ENCODE results near the gene OR6C70. TPM values are rescaled to one million over a fixed set of nuclear protein-coding genes. Genes with fewer than 3 reads are reported as not detected.

OR6C70 gene
- total RNA-seq, 4 donors from 2014 or later = not detected

DNA sequence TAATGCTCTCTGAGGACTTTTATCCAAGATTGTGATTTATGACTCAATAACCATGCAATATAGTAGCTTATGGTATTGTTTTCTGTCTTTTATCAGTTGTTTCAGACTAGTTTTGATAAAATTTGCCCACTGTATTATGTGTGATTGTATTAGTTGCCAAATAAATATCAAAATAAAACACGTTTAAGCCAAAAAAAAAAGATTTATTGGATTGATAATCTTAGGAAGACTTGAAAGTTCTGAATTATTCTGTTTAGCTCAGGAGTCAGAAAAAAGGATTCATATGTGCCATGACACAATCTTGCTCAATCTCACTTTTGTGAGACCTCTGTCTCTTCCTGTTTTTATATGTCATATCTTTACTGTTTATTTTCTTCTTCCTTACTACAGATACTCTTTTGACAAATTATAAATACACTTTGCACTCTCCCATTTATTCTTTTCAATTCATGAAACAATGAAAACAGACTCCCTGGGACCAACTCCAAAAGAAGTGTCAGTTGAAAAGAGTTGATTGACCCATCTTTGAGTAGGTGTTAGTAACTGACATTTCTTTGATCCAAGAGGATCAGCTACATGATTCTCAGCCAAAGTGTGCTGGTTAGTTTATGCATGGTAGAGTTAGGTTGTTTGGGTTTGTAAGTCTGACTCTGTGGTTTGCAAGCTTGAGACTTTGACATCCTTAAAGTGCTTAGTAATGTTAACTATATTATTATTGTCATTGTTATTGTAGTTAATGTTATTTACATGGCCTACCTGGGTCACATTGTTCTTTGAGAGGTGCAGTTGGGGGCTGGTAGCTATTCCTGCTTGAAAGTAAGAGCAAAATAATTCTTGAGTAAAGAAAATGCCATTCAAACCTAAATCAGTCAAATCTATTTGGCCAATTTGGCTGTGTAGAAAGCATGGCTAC lies 41.4 kb downstream of the OR6C70 start:
- 7 to 32% methylated on average over 1 of the region's 1 CpG for WGBS, 2 donors (ENCODE audit: low coverage in 1 of 2)
- TF ChIP-seq, protein P1, sequence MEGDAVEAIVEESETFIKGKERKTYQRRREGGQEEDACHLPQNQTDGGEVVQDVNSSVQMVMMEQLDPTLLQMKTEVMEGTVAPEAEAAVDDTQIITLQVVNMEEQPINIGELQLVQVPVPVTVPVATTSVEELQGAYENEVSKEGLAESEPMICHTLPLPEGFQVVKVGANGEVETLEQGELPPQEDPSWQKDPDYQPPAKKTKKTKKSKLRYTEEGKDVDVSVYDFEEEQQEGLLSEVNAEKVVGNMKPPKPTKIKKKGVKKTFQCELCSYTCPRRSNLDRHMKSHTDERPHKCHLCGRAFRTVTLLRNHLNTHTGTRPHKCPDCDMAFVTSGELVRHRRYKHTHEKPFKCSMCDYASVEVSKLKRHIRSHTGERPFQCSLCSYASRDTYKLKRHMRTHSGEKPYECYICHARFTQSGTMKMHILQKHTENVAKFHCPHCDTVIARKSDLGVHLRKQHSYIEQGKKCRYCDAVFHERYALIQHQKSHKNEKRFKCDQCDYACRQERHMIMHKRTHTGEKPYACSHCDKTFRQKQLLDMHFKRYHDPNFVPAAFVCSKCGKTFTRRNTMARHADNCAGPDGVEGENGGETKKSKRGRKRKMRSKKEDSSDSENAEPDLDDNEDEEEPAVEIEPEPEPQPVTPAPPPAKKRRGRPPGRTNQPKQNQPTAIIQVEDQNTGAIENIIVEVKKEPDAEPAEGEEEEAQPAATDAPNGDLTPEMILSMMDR (IDR thresholded peaks at IDR 0.05) = no peak
- no peak for TF ChIP-seq EP300 (IDR thresholded peaks at IDR 0.05)
- TF ChIP-seq POLR2A (IDR thresholded peaks at IDR 0.05) = no peak
- TF ChIP-seq POLR2AphosphoS5 (IDR thresholded peaks at IDR 0.05) = no peak
- no peaks in the 10 kb centered on the region for H3K9me3 ChIP-seq

DNA sequence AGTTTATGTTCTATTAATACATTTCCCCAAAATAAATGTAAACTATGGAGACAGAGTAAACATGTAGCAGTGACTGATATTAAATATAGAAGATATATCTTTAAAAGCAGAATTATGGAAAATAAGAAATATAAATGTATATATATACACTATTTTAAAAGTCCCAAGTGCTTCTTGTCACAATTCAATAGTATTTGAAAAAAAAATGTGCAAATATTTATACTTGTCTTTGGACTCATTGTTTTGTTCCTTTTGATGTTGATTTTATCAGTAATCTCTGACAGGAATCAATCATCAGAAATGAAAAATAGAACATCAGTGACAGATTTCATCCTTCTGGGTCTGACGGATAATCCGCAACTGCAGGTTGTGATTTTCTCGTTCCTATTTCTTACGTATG lies 44.0 kb downstream of the OR6C70 start, which contains the start of gene OR6C76:
Gene OR6C76, plus strand, starts transcription at position 301 of the 400 bp plus-strand sequence. Its CDS starts 0 bp downstream, at position 301.
- no peak within 1 kb of the TSS for H3K4me3 ChIP-seq
- H3K27me3 ChIP-seq = no peaks in the 10 kb centered on the region
- 58 to 87% methylated on average over 4 of the region's 4 CpGs for WGBS, 2 donors (ENCODE audit: low coverage in 1 of 2)
- no peaks in the 10 kb centered on the region for H3K36me3 ChIP-seq
- ATAC-seq = no peak
- H3K9me3 ChIP-seq = no peaks in the 10 kb centered on the region
- TF ChIP-seq EP300 (IDR thresholded peaks at IDR 0.05) = no peak
- TF ChIP-seq, protein P1 (IDR thresholded peaks at IDR 0.05) = no peak
- no peak for TF ChIP-seq POLR2AphosphoS5 (IDR thresholded peaks at IDR 0.05)
- TF ChIP-seq POLR2A (IDR thresholded peaks at IDR 0.05) = no peak
- H3K4me1 ChIP-seq = no peaks in the 10 kb centered on the region
- no peak within 1 kb of the TSS for H3K27ac ChIP-seq

More for the DNA sequence above, 41.4 kb downstream of the OR6C70 start:
- no peak overlapping the region for H3K4me3 ChIP-seq
- no peaks in the 10 kb centered on the region for H3K36me3 ChIP-seq
- H3K27ac ChIP-seq = no peak overlapping the region
- no peak for ATAC-seq
- no peaks in the 10 kb centered on the region for H3K4me1 ChIP-seq
- H3K27me3 ChIP-seq = no peaks in the 10 kb centered on the region

DNA sequence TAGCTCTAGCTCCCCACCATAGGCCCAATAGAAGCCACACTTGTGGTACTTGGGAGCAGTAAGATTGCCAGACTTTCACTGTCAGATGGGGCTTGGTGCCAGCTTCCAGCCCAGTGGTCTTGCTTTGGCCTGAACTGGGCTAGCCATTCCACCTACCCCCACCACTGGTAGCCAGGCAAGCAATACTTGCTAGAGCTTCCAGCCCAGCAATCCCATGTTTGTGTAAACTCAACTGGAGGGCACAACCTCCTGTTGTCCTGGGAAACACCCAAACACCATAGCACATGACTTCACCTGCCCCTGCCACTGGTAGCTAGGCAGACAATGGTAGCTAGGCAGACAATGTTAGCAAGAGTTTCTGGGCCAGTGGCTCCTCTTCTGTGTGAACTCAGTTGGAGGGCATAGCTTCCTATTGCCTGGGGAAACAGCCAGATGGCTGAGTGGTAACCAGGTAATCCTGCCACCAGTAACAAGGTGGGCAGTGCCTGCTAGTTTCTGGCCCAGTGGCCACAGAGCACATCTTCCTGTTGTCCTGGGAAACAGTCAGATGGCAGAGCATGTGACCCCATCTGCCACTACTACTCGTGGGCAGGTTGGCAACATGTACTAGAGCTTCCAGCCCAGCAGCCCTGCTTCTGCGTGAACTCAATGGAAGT lies 49.5 kb downstream of the OR6C70 start:
- Histone ChIP-seq H3K27ac (no peak overlapping the region), H3K4me3 (no peak overlapping the region), H3K27me3 (peaks cover 10% of the 10 kb centered on the region), H3K36me3 (no peaks in the 10 kb centered on the region), H3K9me3 (peaks cover 0 to 3% (median 0%) of the 10 kb centered on the region in 3 donors), H3K4me1 (no peaks in the 10 kb centered on the region)
- no peak for ATAC-seq
- 100% methylated on average over 1 of the region's 2 CpGs for WGBS, 2 donors (ENCODE audit: low coverage in 1 of 2)
- TF ChIP-seq, protein P1 (IDR thresholded peaks at IDR 0.05) = no peak
- TF ChIP-seq POLR2AphosphoS5 (IDR thresholded peaks at IDR 0.05) = no peak
- TF ChIP-seq POLR2A (IDR thresholded peaks at IDR 0.05) = no peak
- no peak for TF ChIP-seq EP300 (IDR thresholded peaks at IDR 0.05)

Other genes with a start within 250 kb of the OR6C70 start
- gene OR10A7, start 249.1 kb downstream of the OR6C70 start, total RNA-seq = not detected
- gene OR6C74, start 225.5 kb downstream of the OR6C70 start, total RNA-seq = not detected
- gene OR6C6, start 173.6 kb downstream of the OR6C70 start, total RNA-seq = not detected
- not detected for gene OR6C1, start 155.8 kb downstream of the OR6C70 start, total RNA-seq
- gene OR6C3, start 139.4 kb downstream of the OR6C70 start, total RNA-seq = not detected
- gene OR6C75, start 107.2 kb downstream of the OR6C70 start, total RNA-seq = not detected
- not detected for gene OR6C65, start 69.6 kb downstream of the OR6C70 start, total RNA-seq
- gene OR6C76, start 43.9 kb downstream of the OR6C70 start, total RNA-seq = not detected
- not detected for gene OR6C2, start 26.1 kb downstream of the OR6C70 start, total RNA-seq
- not detected for gene OR6C68, start 22.2 kb upstream of the OR6C70 start, total RNA-seq
- not detected for gene OR6C4, start 79.5 kb upstream of the OR6C70 start, total RNA-seq
- not detected for gene OR2AP1, start 102.3 kb upstream of the OR6C70 start, total RNA-seq
- not detected for gene OR10P1, start 166.8 kb upstream of the OR6C70 start, total RNA-seq
- 100 to 1,000 TPM; 143 to 260 (median 182) TPM for gene ITGA7, start 237.8 kb upstream of the OR6C70 start, total RNA-seq
- gene BLOC1S1, start 245.9 kb upstream of the OR6C70 start, total RNA-seq = 100 to 1,000 TPM; 187 to 214 (median 196) TPM

All from gastroesophageal sphincter (tissue), 4 donors.